NT2/D1 (cell line): ENCODE data around the gene AGBL5.

ENCODE experiments used
- SUZ12 ChIP-seq: IDR thresholded peaks from 2 replicates; pipeline ENCODE4 v1.6.1; 2011; ENCODE audit not compliant: insufficient read length, insufficient read depth; ENCODE audit errors: extremely low read depth
- ZNF274 ChIP-seq: IDR thresholded peaks from 2 replicates; pipeline ENCODE4 v1.6.1; 2011; ENCODE audit warnings: mild to moderate bottlenecking, low read depth, low read length

- TF ChIP-seq ZNF274 (no peak), SUZ12 (no peak)
Measured at GRCh38 chr2:27025861-27026851, 25.3 kb upstream of the AGBL5 start.
